Activated effector memory CD4-positive, alpha-beta T cell treated with Interleukin-2 at 50 U/mL for 16 hours (primary cell): ENCODE data around the gene MRAP2.
"Not testable (repeated sequence)": the region's sequence is repeated elsewhere in the genome, so short reads cannot be mapped to it uniquely, and the experiment has no call there.

Experiments used
- DNase-seq: peaks from one replicate; pipeline ENCODE4 v3.0.0-alpha.2; 2020

MRAP2 gene

DNA sequence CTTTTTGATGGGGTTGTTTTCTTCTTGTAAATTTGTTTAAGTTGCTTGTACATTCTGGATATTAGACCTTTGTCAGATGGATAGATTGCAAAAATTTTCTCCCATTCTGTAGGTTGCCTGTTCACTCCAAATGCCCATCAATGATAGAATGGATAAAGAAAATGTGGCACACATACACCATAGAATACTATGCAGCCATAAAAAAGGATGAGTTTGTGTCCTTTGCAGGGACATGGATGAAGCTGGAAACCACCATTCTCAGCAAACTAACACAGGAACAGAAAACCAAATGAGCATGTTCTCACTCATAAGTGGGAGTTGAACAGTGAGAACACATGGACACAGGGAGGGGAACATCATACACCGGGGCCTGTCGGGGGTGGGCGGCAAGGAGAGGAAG lies 1.6 kb upstream of the MRAP2 start:
- not testable (repeated sequence) for DNase-seq

DNA sequence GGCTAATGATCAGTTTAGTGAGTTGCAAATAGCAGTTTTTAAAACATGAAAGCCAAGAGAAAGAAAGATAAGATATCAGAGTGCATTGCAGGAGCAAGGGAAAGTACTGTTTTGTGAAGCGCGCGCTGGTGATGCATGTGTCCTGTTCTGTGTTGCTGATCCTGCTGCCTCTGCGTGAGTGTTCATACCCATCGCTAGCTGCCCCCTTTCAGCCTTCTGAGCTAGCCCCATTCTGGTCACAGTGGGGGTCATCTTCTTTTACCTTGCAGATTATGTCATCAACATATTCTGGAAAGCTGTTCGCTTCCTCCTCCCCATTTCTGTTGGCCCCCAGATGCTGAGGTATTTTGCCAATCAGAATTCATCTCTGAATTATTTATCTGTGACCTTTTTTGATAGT lies 1.9 kb downstream of the MRAP2 start:
- DNase-seq: no peak

- no peak for DNase-seq
Measured at GRCh38 chr6:84037425-84038089, 4.0 kb downstream of the MRAP2 start.

DNA sequence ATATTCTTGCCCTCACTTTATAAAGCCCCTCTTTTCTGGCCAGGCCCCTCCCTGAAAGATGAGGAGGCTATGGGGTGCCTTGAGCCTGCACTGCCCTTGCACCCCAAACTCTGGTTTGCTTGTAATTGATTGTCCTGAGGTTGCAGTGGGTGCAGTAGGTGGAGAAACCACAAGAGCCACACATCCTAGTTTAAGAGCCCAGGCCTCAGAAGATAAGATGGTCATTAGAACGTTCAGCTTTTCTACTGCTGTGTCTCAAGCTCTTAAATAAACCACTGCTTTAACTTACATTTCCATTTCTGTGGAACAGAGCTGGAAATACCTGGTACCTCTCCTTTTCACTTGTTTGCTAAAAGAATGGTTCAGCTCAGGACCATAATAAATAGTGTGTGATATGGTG lies 9.0 kb downstream of the MRAP2 start:
- DNase-seq: no peak

- DNase-seq: no peak
Measured at GRCh38 chr6:84043555-84043954, 10.0 kb downstream of the MRAP2 start.

GRCh38 chr6:84046755-84047154 lies 13.2 kb downstream of the MRAP2 start:
- no peak for DNase-seq

DNA sequence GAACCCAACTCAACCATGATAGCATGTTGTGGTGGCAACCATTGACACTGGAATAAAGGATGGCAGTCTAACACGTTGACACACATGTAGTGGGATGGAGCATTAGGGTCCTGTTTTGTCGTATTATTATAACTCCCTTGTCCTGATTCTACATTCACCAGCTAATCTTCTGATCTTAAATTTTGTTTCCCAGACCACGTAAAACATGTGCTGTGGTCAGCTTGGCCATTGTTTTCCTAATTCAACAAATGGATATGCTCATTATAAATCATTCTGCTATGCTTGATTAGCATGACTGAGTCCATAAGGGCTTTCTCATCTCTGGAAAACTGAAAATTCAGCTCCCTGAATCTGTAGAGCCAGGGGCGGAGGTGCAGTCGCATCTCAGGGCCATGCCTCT lies 15.0 kb downstream of the MRAP2 start:
- no peak for DNase-seq

- DNase-seq: no peak
Measured at GRCh38 chr6:84050408-84050807, 16.8 kb downstream of the MRAP2 start.

GRCh38 chr6:84052204-84052882 lies 18.8 kb downstream of the MRAP2 start:
- DNase-seq: no peak

DNA sequence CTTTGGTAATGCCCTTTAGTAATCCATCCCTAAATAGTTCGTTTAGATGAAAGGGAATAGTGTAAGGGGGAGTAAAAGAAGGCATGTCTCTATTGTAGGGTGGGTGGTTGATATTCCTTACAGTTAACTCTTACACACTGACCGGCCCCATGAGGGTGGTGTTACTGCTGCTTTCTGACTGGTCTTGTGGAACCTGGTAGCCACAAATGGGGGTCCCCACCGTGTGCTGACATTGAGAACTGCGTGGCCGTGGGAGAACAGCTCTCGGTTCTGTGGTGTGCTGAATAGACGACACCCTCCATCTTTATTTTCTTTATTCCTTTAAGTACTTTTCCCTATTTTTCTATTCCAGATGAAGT lies 19.3 kb downstream of the MRAP2 start:
- DNase-seq: no peak

GRCh38 chr6:84055647-84056046 lies 22.1 kb downstream of the MRAP2 start:
- no peak for DNase-seq

DNA sequence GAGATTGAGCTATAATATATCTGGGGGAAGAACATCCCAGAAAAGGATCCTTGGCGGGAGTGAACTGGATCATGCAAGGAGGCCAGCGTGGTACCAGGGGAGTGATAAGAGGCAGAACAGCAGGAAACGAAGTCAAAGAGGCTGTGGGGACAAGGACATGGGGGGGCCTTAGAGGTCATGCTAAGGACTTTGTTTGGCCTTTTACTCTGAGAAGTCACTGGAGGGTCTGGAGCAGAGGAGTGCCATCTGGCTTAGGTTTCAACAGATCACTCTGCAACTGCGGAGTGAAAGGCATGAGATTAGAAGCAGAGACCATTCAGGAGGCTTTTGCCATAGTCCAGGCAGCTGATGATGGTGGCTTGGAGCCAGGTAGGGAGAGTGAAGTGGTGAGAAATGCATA lies 24.3 kb downstream of the MRAP2 start:
- no peak for DNase-seq

- no peak for DNase-seq
Measured at GRCh38 chr6:84059082-84059481, 25.5 kb downstream of the MRAP2 start.

DNA sequence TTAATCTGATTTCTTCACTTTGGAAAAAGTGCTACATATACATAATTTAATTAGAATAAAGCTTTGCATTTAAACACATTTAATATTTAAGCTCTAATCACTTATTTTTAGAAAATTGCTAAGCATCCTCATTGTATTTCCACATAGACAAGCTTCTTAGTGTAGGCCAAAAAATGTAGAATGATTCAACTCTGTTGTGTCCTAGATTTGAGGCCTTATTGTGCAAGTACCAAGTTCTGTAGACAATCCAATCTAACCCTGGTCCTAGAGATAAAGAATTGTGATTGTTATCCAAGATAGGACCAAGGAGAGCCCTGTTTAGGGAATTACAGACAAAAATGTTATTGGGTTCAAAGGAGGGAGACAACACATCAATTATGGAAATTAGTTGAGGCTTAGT lies 27.6 kb downstream of the MRAP2 start:
- no peak for DNase-seq

DNA sequence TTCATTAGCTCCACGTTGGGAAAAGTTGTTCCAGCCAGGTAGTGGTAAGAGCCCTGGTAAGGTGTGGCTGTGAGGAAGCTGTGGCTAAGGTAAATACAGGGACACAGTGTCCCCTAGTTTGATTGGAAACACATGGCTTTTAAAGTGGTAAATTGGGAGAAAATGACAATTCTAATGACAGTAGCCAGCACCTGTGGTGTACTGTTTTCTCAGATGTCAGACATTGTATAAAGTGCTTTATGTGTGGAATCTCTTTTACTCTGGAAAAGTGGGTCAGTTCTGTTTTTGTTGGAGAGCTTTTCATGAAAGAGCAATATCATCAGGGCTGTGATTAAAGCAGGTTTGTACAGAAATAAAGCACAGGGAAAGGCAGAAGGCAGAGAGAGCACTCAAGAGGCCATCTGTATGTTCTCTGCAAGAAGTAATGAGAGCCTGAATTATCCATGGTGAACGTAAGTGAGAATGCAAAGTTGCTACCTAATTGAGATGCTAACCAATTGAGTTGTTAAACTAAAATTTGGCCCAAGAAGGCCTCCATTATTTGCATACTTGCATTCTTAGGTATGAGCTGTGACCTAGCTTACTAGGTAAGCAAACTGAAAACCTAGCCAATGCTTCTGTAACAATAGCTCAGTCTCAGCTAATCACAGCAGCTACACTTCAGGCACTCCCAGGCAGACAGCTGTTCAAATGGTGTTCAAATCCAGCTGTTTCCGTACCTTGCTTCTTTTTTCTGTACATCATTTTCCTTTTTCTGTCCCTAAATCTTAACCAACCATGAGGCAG lies 28.2 kb downstream of the MRAP2 start:
- DNase-seq: no peak

GRCh38 chr6:84062519-84063154 lies 29.1 kb downstream of the MRAP2 start:
- DNase-seq: no peak

GRCh38 chr6:84065693-84066290 lies 32.2 kb downstream of the MRAP2 start:
- DNase-seq: no peak

GRCh38 chr6:84066536-84066935 lies 33.0 kb downstream of the MRAP2 start:
- no peak for DNase-seq

- not testable (repeated sequence) for DNase-seq
Measured at GRCh38 chr6:84068873-84069272, 35.3 kb downstream of the MRAP2 start.

GRCh38 chr6:84072442-84072997 lies 38.9 kb downstream of the MRAP2 start:
- no peak for DNase-seq

DNA sequence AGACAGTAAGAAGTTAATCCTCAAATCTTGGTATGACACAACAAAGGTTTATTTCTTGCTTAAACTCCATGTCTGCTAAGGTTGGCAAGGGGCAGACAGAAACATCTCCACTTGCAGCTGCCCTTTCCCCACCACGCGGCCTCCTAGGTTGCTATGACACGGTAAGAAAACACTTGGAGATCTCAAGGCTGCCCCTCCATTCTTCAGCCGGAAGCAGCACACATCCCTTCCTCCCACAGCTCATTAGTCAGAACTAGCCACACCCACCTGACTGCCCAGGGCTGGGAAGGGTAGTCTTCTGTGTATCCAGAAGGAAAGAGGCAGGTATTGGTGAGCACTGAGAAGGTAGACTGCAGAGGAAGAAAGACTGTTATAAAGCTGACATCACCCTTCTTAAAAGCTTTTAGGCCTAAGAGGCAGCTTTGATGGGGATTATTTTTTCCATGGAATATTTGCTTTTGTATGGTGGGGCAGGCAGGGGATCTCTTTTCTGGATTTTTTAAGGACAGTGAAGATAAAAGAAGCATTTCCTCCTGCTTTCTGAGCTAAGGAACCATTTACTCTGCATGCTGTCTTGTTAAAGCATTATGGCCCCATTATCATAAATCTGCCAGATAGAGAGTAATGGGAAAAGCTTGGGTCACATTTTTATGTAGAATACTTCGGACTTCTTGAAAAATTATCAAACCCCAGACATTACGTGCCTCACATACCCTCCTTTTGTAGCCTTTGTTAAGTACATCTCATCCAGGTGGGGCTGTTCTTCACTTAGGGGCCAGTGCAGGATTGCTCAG lies 41.6 kb downstream of the MRAP2 start:
- no peak for DNase-seq

DNA sequence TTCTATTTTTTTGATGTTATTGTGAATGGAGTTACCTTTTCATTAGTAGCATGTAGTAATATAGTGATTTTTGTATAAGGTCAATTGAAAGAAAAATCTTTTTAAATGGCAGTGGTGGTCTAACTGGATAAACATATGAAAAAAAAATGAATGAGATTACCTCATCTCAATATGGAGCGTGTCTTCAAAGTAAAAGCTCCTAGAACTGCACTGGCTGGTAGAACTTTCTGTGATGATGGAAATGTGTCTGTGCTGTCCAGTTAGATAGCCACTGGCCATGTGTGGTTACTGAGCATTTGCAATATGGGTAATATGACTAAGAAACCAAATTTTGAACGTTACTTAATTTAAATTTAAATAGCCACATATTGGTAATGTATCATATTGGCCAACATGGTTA lies 44.1 kb downstream of the MRAP2 start:
- DNase-seq: no peak
